ENCODE data around the gene SLC38A4. TPM values are rescaled to one million over a fixed set of nuclear protein-coding genes. Genes with fewer than 3 reads are reported as not detected.

SLC38A4 gene
- total RNA-seq, 1 experiment from 2014 or later = 0.09 TPM

- intact Hi-C loops (cut with micrococcal nuclease; ENCODE audit: unreplicated experiment) = no loop called here
- Histone ChIP-seq H3K4me1 (replicated peaks; ENCODE audit: insufficient read depth) (no peaks in the 10 kb centered on the region), H4K20me1 (ENCODE audit: insufficient read depth) (no peaks in the 10 kb centered on the region), H3F3A (ENCODE audit: insufficient read depth, low read depth) (no peaks in the 10 kb centered on the region), H3K27me3 (ENCODE audit: insufficient read depth, low read depth) (no peaks in the 10 kb centered on the region), H3K27ac (no peak overlapping the region), H3K4me3 (no peak overlapping the region), H3K9me2 (ENCODE audit: insufficient read depth) (0 out of 2 replicates have a peak, but pooled peaks cover 3% of the 10 kb centered on the region), H3K79me2 (ENCODE audit: low read depth) (no peaks in the 10 kb centered on the region), H3K36me3 (ENCODE audit: low read depth) (no peaks in the 10 kb centered on the region), H3K4me2 (no peak overlapping the region), H2AFZ (no peak overlapping the region), H3K9me3 (ENCODE audit: insufficient read depth, low read depth) (no peaks in the 10 kb centered on the region)
- ChIA-PET CTCF (no interaction called here), POLR2A (ENCODE audit: unreplicated experiment) (interaction anchor here (0.7 kb wide), 1 partner anchor 689 kb away, joined by 5 read pairs; no protein-coding TSS in a partner anchor)
- no peak for DNase-seq
- BruUV-seq (replicated peaks) = no TSS peak
- no peak for TF ChIP-seq EZH2 (IDR thresholded peaks at IDR 0.05; ENCODE audit: low read depth)
- no peak for TF ChIP-seq CTCF (conservative IDR thresholded peaks at IDR 0.05)
Observed at GRCh38 chr12:46801293-46801692, 24.5 kb downstream of the SLC38A4 start.

- Histone ChIP-seq H3K4me2 (no peak overlapping the region), H2AFZ (no peak overlapping the region), H3K27ac (no peak overlapping the region), H3F3A (ENCODE audit: insufficient read depth, low read depth) (no peaks in the 10 kb centered on the region), H3K9me2 (ENCODE audit: insufficient read depth) (0 out of 2 replicates have a peak, but pooled peaks cover 3% of the 10 kb centered on the region), H3K27me3 (ENCODE audit: insufficient read depth, low read depth) (no peaks in the 10 kb centered on the region), H3K79me2 (ENCODE audit: low read depth) (no peaks in the 10 kb centered on the region), H4K20me1 (ENCODE audit: insufficient read depth) (no peaks in the 10 kb centered on the region), H3K4me3 (no peak overlapping the region), H3K9me3 (ENCODE audit: insufficient read depth, low read depth) (no peaks in the 10 kb centered on the region), H3K36me3 (ENCODE audit: low read depth) (no peaks in the 10 kb centered on the region), H3K4me1 (replicated peaks; ENCODE audit: insufficient read depth) (no peaks in the 10 kb centered on the region)
- no TSS peak for BruUV-seq (replicated peaks)
- intact Hi-C loops (cut with micrococcal nuclease; ENCODE audit: unreplicated experiment) = no loop called here
- no peak for DNase-seq
- CTCF ChIA-PET = no interaction called here
- TF ChIP-seq EZH2 (IDR thresholded peaks at IDR 0.05; ENCODE audit: low read depth) (no peak), CTCF (conservative IDR thresholded peaks at IDR 0.05) (no peak)
- POLR2A ChIA-PET (ENCODE audit: unreplicated experiment) = no interaction called here
Observed at GRCh38 chr12:46800160-46800559, 25.6 kb downstream of the SLC38A4 start.

- Histone ChIP-seq H3K4me2 (no peak overlapping the region), H4K20me1 (ENCODE audit: insufficient read depth) (no peaks in the 10 kb centered on the region), H3K4me3 (no peak overlapping the region), H3K79me2 (ENCODE audit: low read depth) (no peaks in the 10 kb centered on the region), H3K9me3 (ENCODE audit: insufficient read depth, low read depth) (no peaks in the 10 kb centered on the region), H3K4me1 (replicated peaks; ENCODE audit: insufficient read depth) (no peaks in the 10 kb centered on the region), H2AFZ (no peak overlapping the region), H3F3A (ENCODE audit: insufficient read depth, low read depth) (no peaks in the 10 kb centered on the region), H3K9me2 (ENCODE audit: insufficient read depth) (0 out of 2 replicates have a peak, but pooled peaks cover 3% of the 10 kb centered on the region), H3K36me3 (ENCODE audit: low read depth) (no peaks in the 10 kb centered on the region), H3K27ac (no peak overlapping the region), H3K27me3 (ENCODE audit: insufficient read depth, low read depth) (no peaks in the 10 kb centered on the region)
- ChIA-PET POLR2A (ENCODE audit: unreplicated experiment) (no interaction called here), CTCF (interaction anchor here (0.6 kb wide), 1 partner anchor 1073 kb away, joined by 3 read pairs; no protein-coding TSS in a partner anchor)
- BruUV-seq (replicated peaks) = no TSS peak
- intact Hi-C loops (cut with micrococcal nuclease; ENCODE audit: unreplicated experiment) = no loop called here
- TF ChIP-seq EZH2 (IDR thresholded peaks at IDR 0.05; ENCODE audit: low read depth) = no peak
- no peak for TF ChIP-seq CTCF (conservative IDR thresholded peaks at IDR 0.05)
- DNase-seq = no peak
Observed at GRCh38 chr12:46798648-46799047, 27.1 kb downstream of the SLC38A4 start.

Measured in PC-9 (cell line).